ENCODE data around the gene NAB1.

NAB1 gene

GRCh38 chr2:190641469-190641868, 7.4 kb upstream of the NAB1 start:
- peaks cover 18 to 20% of the 10 kb centered on the region in 2 experiments for H3K4me1 ChIP-seq (ENCODE audit: control insufficient read depth in 1 of 2, insufficient read depth in 1 of 2, low read depth in 1 of 2, low read length in 1 of 2)
- TF ChIP-seq CTCF (IDR thresholded peaks at IDR 0.05) = no peak
- H3K36me3 ChIP-seq = no peaks in the 10 kb centered on the region
- no peak overlapping the region for H3K4me3 ChIP-seq (ENCODE audit: low read depth in 1 of 2, low read length in 1 of 2)
- no peaks in the 10 kb centered on the region for H3K27me3 ChIP-seq
- peak overlapping the region; percentile 54 for H3K27ac ChIP-seq
- H3K9me3 ChIP-seq = no peaks in the 10 kb centered on the region

- H3K27ac ChIP-seq = peak overlapping the region; percentile 6
- H3K9me3 ChIP-seq = no peaks in the 10 kb centered on the region
- no peaks in the 10 kb centered on the region for H3K27me3 ChIP-seq
- H3K4me1 ChIP-seq (ENCODE audit: control insufficient read depth in 1 of 2, insufficient read depth in 1 of 2, low read depth in 1 of 2, low read length in 1 of 2) = peaks cover 20 to 23% of the 10 kb centered on the region in 2 experiments
- TF ChIP-seq CTCF (IDR thresholded peaks at IDR 0.05) = no peak
- H3K36me3 ChIP-seq = no peaks in the 10 kb centered on the region
- no peak overlapping the region for H3K4me3 ChIP-seq (ENCODE audit: low read depth in 1 of 2, low read length in 1 of 2)
Measured at GRCh38 chr2:190646780-190647522, 1.9 kb upstream of the NAB1 start.

GRCh38 chr2:190648289-190649034, 421 bp upstream of the NAB1 start:
- Histone ChIP-seq H3K9me3 (no peaks in the 10 kb centered on the region), H3K36me3 (no peaks in the 10 kb centered on the region), H3K4me3 (ENCODE audit: low read depth in 1 of 2, low read length in 1 of 2) (peak overlapping the region; percentile 76 to 85), H3K4me1 (ENCODE audit: control insufficient read depth in 1 of 2, insufficient read depth in 1 of 2, low read depth in 1 of 2, low read length in 1 of 2) (peaks cover 19 to 20% of the 10 kb centered on the region in 2 experiments), H3K27ac (peak overlapping the region; percentile 97), H3K27me3 (no peaks in the 10 kb centered on the region)
- peak; percentile 10 for TF ChIP-seq CTCF (IDR thresholded peaks at IDR 0.05)

GRCh38 chr2:190649798-190650390, 1.0 kb downstream of the NAB1 start:
- H3K9me3 ChIP-seq = no peaks in the 10 kb centered on the region
- no peaks in the 10 kb centered on the region for H3K36me3 ChIP-seq
- TF ChIP-seq CTCF (IDR thresholded peaks at IDR 0.05) = no peak
- peak overlapping the region; percentile 85 to 89 for H3K4me3 ChIP-seq (ENCODE audit: low read depth in 1 of 2, low read length in 1 of 2)
- H3K4me1 ChIP-seq (ENCODE audit: control insufficient read depth in 1 of 2, insufficient read depth in 1 of 2, low read depth in 1 of 2, low read length in 1 of 2) = peaks cover 19 to 20% of the 10 kb centered on the region in 2 experiments
- peak overlapping the region; percentile 97 for H3K27ac ChIP-seq
- H3K27me3 ChIP-seq = no peaks in the 10 kb centered on the region

GRCh38 chr2:190651413-190651812, 2.5 kb downstream of the NAB1 start:
- no peak overlapping the region for H3K4me3 ChIP-seq (ENCODE audit: low read depth in 1 of 2, low read length in 1 of 2)
- no peak overlapping the region for H3K27ac ChIP-seq
- H3K36me3 ChIP-seq = no peaks in the 10 kb centered on the region
- TF ChIP-seq CTCF (IDR thresholded peaks at IDR 0.05) = no peak
- no peaks in the 10 kb centered on the region for H3K9me3 ChIP-seq
- H3K27me3 ChIP-seq = no peaks in the 10 kb centered on the region
- peaks cover 19 to 20% of the 10 kb centered on the region in 2 experiments for H3K4me1 ChIP-seq (ENCODE audit: control insufficient read depth in 1 of 2, insufficient read depth in 1 of 2, low read depth in 1 of 2, low read length in 1 of 2)
